GM12878 (cell line): ENCODE results near the gene RALGAPA1. TPM values are rescaled to one million over a fixed set of nuclear protein-coding genes. Genes with fewer than 3 reads are reported as not detected.

Experiments
- ATAC-seq: fragments of 200-7000 bp; cut with Tn5 transposase; 3 replicates; pipeline ENCODE4 v1.9.1; 2020; ENCODE audit warnings: mild to moderate bottlenecking, moderate library complexity
- BruUV-seq: library from RNA; stranded (reverse); fragments of 400-500 nt; replicated peaks from 2 replicates; lab custom pipeline; 2021; lab: Mats Ljungman, UMichigan
- CTCF ChIA-PET: fragments of 300-600 bp; sonication (Branson Sonifier 250); formaldehyde crosslinking; extraction: SDS; loops from one replicate; lab custom pipeline; 2021; ENCODE audit warnings: inconsistent platforms; lab: Yijun Ruan, JAX
- POLR2A ChIA-PET: fragments of 350-600 bp; formaldehyde crosslinking; extraction: SDS; loops from one replicate; lab custom pipeline; 2021; ENCODE audit warnings: inconsistent platforms; lab: Charles Lee
- RAD21 ChIA-PET: fragments of 300-600 bp; sonication (Branson Sonifier 250); formaldehyde crosslinking; loops from one replicate; lab custom pipeline; 2023; ENCODE audit warnings: antibody characterized with exemption; ENCODE audit not compliant: unreplicated experiment; lab: Charles Lee
- SMC1A ChIA-PET: fragments of 300-600 bp; sonication (Branson Sonifier 250); formaldehyde crosslinking; loops from one replicate; lab custom pipeline; 2023; ENCODE audit not compliant: unreplicated experiment, uncharacterized antibody; lab: Charles Lee
- DNase-seq: peaks from one replicate; pipeline ENCODE4 v3.0.0-alpha.2; 2011; ENCODE audit warnings: low read depth, low spot score
- FAIRE-seq: peaks from 3 replicates; lab custom pipeline; 2011; peaks lifted over from hg19 to GRCh38; lab: Jason Lieb, UNC
- H2AFZ ChIP-seq: 2 replicates; pipeline ENCODE4 v1.6.0; 2011; ENCODE audit warnings: low read depth, low read length, control low read depth; ENCODE audit not compliant: control insufficient read depth
- H3K27ac ChIP-seq: 2 replicates; pipeline ENCODE4 v1.5.1; 2011; ENCODE audit warnings: control low read depth; ENCODE audit not compliant: control insufficient read depth, insufficient read depth
- H3K27me3 ChIP-seq, 2 experiments: replicated peaks in 1 of 2; 2 replicates each; pipeline versions ENCODE4 v1.6.0 to v1.6.1; 2011; ENCODE audit warnings: low read length in 1 of 2; ENCODE audit not compliant: control insufficient read depth in 2 of 2, insufficient read depth in 2 of 2
- H3K36me3 ChIP-seq, 2 experiments: 2 replicates each; pipeline ENCODE4 v1.5.1; 2011; ENCODE audit warnings: low read length in 1 of 2; ENCODE audit not compliant: control insufficient read depth in 2 of 2, insufficient read depth in 2 of 2
- H3K4me1 ChIP-seq: 2 replicates; pipeline ENCODE4 v1.6.1; 2011; ENCODE audit warnings: mild to moderate bottlenecking, low read length, moderate library complexity, mixed read lengths; ENCODE audit not compliant: control insufficient read depth, insufficient read depth
- H3K4me2 ChIP-seq: 2 replicates; pipeline ENCODE4 v1.6.0; 2011; ENCODE audit warnings: control low read depth; ENCODE audit not compliant: control insufficient read depth, insufficient read depth
- H3K4me3 ChIP-seq: fragments of 200-600 bp; sonication (generic); 2 replicates; pipeline ENCODE4 v1.5.1; 2016
- H3K79me2 ChIP-seq: 2 replicates; pipeline ENCODE4 v1.6.0; 2011; ENCODE audit warnings: low read length; ENCODE audit not compliant: control insufficient read depth, insufficient read depth
- H3K9ac ChIP-seq: 2 replicates; pipeline ENCODE4 v1.8.0; 2011; ENCODE audit warnings: low read length, control low read depth, mixed read lengths; ENCODE audit not compliant: control insufficient read depth, insufficient read depth
- H3K9me3 ChIP-seq: replicated peaks from 3 replicates; pipeline ENCODE4 v1.5.1; 2011; ENCODE audit warnings: mild to moderate bottlenecking, low read length; ENCODE audit not compliant: control insufficient read depth, insufficient read depth
- H4K20me1 ChIP-seq: 2 replicates; pipeline ENCODE4 v1.6.0; 2011; ENCODE audit not compliant: control insufficient read depth, insufficient read depth
- BRCA1 ChIP-seq: IDR thresholded peaks from 2 replicates; pipeline ENCODE4 v1.6.1; 2011; ENCODE audit warnings: low read depth, low read length, improper control_type of control experiment
- CBX3 ChIP-seq: fragments of 200-600 bp; sonication (generic); IDR thresholded peaks from 2 replicates; pipeline ENCODE4 v1.6.1; 2016; ENCODE audit warnings: low read depth, borderline replicate concordance
- EED ChIP-seq: sonication (generic); IDR thresholded peaks from 2 replicates; pipeline ENCODE4 v1.6.1; 2016; ENCODE audit warnings: antibody characterized with exemption, low read depth
- HDAC2 ChIP-seq: fragments of 200-600 bp; sonication (generic); IDR thresholded peaks from 2 replicates; pipeline ENCODE4 v1.6.1; 2017
- HDAC6 ChIP-seq: fragments of 200-600 bp; sonication (generic); IDR thresholded peaks from one replicate; pipeline ENCODE4 v1.8.0; 2017; ENCODE audit warnings: antibody characterized with exemption; ENCODE audit not compliant: unreplicated experiment
- JUNB ChIP-seq: IDR thresholded peaks from 2 replicates; pipeline ENCODE4 v1.6.1; 2016; ENCODE audit warnings: antibody characterized with exemption, mild to moderate bottlenecking
- MEF2A ChIP-seq: IDR thresholded peaks from 2 replicates; pipeline ENCODE4 v1.6.1; 2011; ENCODE audit warnings: low read depth, mild to moderate bottlenecking, low read length, moderate library complexity; ENCODE audit not compliant: insufficient read depth
- PAX5 ChIP-seq: IDR thresholded peaks from 2 replicates; pipeline ENCODE4 v1.6.1; 2011; ENCODE audit warnings: low read depth, low read length, borderline replicate concordance
- TBL1XR1 ChIP-seq: IDR thresholded peaks from 2 replicates; pipeline ENCODE4 v1.6.1; 2012; ENCODE audit warnings: low read depth, low read length, improper control_type of control experiment
- ZZZ3 ChIP-seq: IDR thresholded peaks from 2 replicates; pipeline ENCODE4 v1.6.1; 2011; ENCODE audit warnings: low read depth; ENCODE audit not compliant: control insufficient read depth, insufficient read length
- WGBS: methylation state at CpG from one replicate; pipeline ENCODE4 v1.1.6; 2016; ENCODE audit warnings: low lambda C conversion rate; ENCODE audit not compliant: insufficient replicate concordance, insufficient coverage; ENCODE audit errors: missing lambda C conversion rate; 5-methylcytosine and 5-hydroxymethylcytosine counted together
- in situ Hi-C: fragments of 300-500 bp; cut with MboI; formaldehyde crosslinking; loops from 9 replicates; pipeline ENCODE4 v1.14.3; 2018; ENCODE audit warnings: mixed read lengths
- intact Hi-C: fragments of 100-400 bp; cut with micrococcal nuclease; formaldehyde crosslinking; loops from one replicate; pipeline ENCODE4 v1.14.2; 2022; ENCODE audit not compliant: unreplicated experiment
- polyA plus RNA-seq, 11 experiments: library from polyadenylated mRNA; depleted of rRNA in 4 of 11; unstranded in 6 of 11; stranded (reverse) in 5 of 11; fragments of >200 nt; fragmentation: Nextera tagmentation in 4 of 11; fragmentation: Illumina TruSeq in 1 of 11; extraction: Ambion mirVana in 4 of 11; extraction: Trizol in 1 of 11; gene quantifications; 1 replicate in 1 of 11; 2 replicates in 10 of 11; pipeline versions ENCODE4 v1.2.1 to v1.2.3, GENCODE V29; 2011 to 2016; ENCODE audit warnings: inconsistent platforms in 2 of 11, missing spikeins in 2 of 11, low read depth in 1 of 11
- total RNA-seq, 4 experiments: library from RNA; depleted of rRNA in 3 of 4; stranded (reverse); fragments of >200 nt in 3 of 4; fragmentation: Illumina TruSeq in 1 of 4; extraction: Trizol in 1 of 4; gene quantifications; 2 replicates each; pipeline versions ENCODE4 v1.2.1 to v1.2.3, GENCODE V29; 2013 to 2021
- TF ChIP-seq, protein P1 (sequence below): IDR thresholded peaks from 2 replicates; pipeline ENCODE4 v1.6.1; 2012; ENCODE audit warnings: mild to moderate bottlenecking, low read depth, low read length
- TF ChIP-seq, protein P2 (sequence below): IDR thresholded peaks from 2 replicates; pipeline ENCODE4 v1.6.1; 2011; ENCODE audit warnings: borderline replicate concordance, low read depth, mild to moderate bottlenecking, moderate library complexity, low read length; ENCODE audit not compliant: insufficient read depth, poor library complexity, severe bottlenecking
- TF ChIP-seq, protein P3 (sequence below): fragments of 450-650 bp; IDR thresholded peaks from 2 replicates; pipeline ENCODE4 v1.6.1; 2017; ENCODE audit warnings: mild to moderate bottlenecking, low read depth, inconsistent platforms; ENCODE audit not compliant: poor library complexity, severe bottlenecking

The RALGAPA1 gene
- total and polyA plus RNA-seq, 10 of the 15 experiments (the other 5 are each of a cell fraction or from before 2014, with no cell fraction given) = 5.6 to 26.7 (median 14.7) TPM

DNA sequence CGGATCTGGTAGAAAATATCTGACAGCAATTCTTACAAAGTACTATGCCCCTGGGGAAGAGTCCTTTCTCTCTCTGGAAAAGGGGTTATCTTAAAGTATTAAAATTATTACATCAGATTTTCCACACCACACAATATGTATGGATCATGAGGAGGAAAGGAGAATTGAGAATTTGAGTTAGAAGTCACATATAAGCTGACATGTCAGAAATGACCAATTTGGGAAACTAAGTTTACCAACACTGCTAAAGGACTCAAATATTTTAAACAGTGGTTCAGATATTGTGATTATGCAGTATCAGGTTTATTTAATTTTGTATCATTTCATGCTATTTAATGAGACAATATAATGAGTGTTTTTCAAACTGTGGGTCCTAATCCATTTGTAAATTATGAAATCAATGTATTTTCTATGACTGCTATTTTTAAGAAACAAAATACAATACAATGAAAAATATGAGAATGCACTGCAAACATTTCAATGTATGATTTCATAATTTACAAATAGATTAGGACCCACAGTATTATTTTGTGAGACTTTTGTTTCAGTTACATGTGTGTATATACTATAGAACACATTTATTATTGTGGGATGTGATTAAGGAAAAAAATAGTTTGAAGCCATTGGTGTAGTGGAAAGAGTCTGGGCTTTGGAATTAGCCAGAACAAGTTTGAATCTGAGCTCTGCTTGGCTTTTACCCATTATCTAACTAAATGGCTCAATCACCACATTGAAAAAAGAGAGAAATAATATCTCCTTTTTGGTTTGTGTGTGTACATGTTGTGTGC, 276.9 kb downstream of the RALGAPA1 start (continued):
- TF ChIP-seq, protein P1, sequence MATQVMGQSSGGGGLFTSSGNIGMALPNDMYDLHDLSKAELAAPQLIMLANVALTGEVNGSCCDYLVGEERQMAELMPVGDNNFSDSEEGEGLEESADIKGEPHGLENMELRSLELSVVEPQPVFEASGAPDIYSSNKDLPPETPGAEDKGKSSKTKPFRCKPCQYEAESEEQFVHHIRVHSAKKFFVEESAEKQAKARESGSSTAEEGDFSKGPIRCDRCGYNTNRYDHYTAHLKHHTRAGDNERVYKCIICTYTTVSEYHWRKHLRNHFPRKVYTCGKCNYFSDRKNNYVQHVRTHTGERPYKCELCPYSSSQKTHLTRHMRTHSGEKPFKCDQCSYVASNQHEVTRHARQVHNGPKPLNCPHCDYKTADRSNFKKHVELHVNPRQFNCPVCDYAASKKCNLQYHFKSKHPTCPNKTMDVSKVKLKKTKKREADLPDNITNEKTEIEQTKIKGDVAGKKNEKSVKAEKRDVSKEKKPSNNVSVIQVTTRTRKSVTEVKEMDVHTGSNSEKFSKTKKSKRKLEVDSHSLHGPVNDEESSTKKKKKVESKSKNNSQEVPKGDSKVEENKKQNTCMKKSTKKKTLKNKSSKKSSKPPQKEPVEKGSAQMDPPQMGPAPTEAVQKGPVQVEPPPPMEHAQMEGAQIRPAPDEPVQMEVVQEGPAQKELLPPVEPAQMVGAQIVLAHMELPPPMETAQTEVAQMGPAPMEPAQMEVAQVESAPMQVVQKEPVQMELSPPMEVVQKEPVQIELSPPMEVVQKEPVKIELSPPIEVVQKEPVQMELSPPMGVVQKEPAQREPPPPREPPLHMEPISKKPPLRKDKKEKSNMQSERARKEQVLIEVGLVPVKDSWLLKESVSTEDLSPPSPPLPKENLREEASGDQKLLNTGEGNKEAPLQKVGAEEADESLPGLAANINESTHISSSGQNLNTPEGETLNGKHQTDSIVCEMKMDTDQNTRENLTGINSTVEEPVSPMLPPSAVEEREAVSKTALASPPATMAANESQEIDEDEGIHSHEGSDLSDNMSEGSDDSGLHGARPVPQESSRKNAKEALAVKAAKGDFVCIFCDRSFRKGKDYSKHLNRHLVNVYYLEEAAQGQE = no peak
- TF ChIP-seq EED (no peak), PAX5 (no peak), MEF2A (no peak)
- TF ChIP-seq, protein P2, sequence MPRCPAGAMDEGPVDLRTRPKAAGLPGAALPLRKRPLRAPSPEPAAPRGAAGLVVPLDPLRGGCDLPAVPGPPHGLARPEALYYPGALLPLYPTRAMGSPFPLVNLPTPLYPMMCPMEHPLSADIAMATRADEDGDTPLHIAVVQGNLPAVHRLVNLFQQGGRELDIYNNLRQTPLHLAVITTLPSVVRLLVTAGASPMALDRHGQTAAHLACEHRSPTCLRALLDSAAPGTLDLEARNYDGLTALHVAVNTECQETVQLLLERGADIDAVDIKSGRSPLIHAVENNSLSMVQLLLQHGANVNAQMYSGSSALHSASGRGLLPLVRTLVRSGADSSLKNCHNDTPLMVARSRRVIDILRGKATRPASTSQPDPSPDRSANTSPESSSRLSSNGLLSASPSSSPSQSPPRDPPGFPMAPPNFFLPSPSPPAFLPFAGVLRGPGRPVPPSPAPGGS = no peak

DNA sequence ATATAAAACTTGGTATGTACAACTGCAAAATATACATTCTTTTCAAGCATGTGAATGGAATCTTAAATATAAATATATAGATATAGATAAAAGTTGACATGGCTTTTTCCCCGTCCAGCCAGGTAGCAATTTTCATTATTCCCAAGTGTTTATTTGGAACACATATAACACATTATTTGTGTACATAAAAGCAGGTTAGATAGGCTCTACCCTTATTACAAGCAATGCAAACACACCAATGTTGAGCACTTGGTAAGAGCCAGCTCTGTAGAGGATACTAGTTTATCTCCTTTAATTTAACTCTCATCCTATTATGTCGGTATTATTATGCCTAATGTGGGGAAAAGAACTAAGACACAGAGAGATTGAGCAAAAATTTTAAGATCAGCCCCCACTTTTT, 282.1 kb downstream of the RALGAPA1 start:
- DNase-seq = no peak
- in situ Hi-C loops = no loop called here
- H3K36me3 ChIP-seq = no peaks in the 10 kb centered on the region
- no peak overlapping the region for H3K4me3 ChIP-seq
- no peaks in the 10 kb centered on the region for H3K9me3 ChIP-seq
- H3K4me2 ChIP-seq = no peak overlapping the region
- CTCF ChIA-PET = interaction anchor here (1.4 kb wide), 1 partner anchor 10 kb away, joined by 3 read pairs; no protein-coding TSS in a partner anchor
- no peak overlapping the region for H3K27ac ChIP-seq
- H3K79me2 ChIP-seq = no peaks in the 10 kb centered on the region
- 62% methylated on average over 2 of the region's 2 CpGs for WGBS
- no peaks in the 10 kb centered on the region for H3K4me1 ChIP-seq
- no peak overlapping the region for H2AFZ ChIP-seq
- no TSS peak for BruUV-seq
- H3K9ac ChIP-seq = no peak overlapping the region
- H3K27me3 ChIP-seq = no peaks in the 10 kb centered on the region; a peak in 1 of 4 replicates
- no peak for ATAC-seq
- POLR2A ChIA-PET = interaction anchor here (0.7 kb wide), 1 partner anchor 28 kb away, joined by 4 read pairs; no protein-coding TSS in a partner anchor
- RAD21 ChIA-PET = no interaction called here
- no peaks in the 10 kb centered on the region for H4K20me1 ChIP-seq
- intact Hi-C loops = no loop called here
- SMC1A ChIA-PET = no interaction called here
- no peak for FAIRE-seq
- TF ChIP-seq JUNB (no peak), HDAC2 (no peak), PAX5 (no peak), CBX3 (no peak), BRCA1 (no peak), TBL1XR1 (no peak), HDAC6 (no peak), ZZZ3 (no peak)
- TF ChIP-seq, protein P3, sequence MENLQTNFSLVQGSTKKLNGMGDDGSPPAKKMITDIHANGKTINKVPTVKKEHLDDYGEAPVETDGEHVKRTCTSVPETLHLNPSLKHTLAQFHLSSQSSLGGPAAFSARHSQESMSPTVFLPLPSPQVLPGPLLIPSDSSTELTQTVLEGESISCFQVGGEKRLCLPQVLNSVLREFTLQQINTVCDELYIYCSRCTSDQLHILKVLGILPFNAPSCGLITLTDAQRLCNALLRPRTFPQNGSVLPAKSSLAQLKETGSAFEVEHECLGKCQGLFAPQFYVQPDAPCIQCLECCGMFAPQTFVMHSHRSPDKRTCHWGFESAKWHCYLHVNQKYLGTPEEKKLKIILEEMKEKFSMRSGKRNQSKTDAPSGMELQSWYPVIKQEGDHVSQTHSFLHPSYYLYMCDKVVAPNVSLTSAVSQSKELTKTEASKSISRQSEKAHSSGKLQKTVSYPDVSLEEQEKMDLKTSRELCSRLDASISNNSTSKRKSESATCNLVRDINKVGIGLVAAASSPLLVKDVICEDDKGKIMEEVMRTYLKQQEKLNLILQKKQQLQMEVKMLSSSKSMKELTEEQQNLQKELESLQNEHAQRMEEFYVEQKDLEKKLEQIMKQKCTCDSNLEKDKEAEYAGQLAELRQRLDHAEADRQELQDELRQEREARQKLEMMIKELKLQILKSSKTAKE = no peak
